IMR-90 (cell line): ENCODE results near the gene RAB40C. TPM values are rescaled to one million over a fixed set of nuclear protein-coding genes. Genes with fewer than 3 reads are reported as not detected.

Source experiments
- ATAC-seq: fragments of 200-7000 bp; cut with Tn5 transposase; 2 replicates; pipeline ENCODE4 v1.9.1; 2020; ENCODE audit warnings: low read depth, mild to moderate bottlenecking, moderate library complexity
- BruUV-seq: library from RNA; stranded (reverse); fragments of 400-500 nt; replicated peaks from 2 replicates; lab custom pipeline; 2021; lab: Mats Ljungman, UMichigan
- CTCF ChIA-PET: fragments of 300-600 bp; formaldehyde crosslinking; extraction: SDS; loops from one replicate; lab custom pipeline; 2021; ENCODE audit warnings: antibody characterized with exemption; lab: Yijun Ruan, JAX
- POLR2A ChIA-PET: fragments of 300-600 bp; sonication (Branson Sonifier 250); formaldehyde crosslinking; loops from one replicate; lab custom pipeline; 2022; ENCODE audit warnings: antibody characterized with exemption; ENCODE audit not compliant: unreplicated experiment; lab: Charles Lee
- DNase-seq: peaks from one replicate; pipeline ENCODE4 v3.0.0; 2013
- H2AFZ ChIP-seq: replicated peaks from 2 replicates; pipeline ENCODE3; 2013; ENCODE audit warnings: low read length, mild to moderate bottlenecking; ENCODE audit not compliant: poor library complexity
- H2AK5ac ChIP-seq: 2 replicates; pipeline ENCODE4 v1.6.1; 2013; ENCODE audit warnings: low read depth, low read length, inconsistent platforms
- H2AK9ac ChIP-seq: replicated peaks from 2 replicates; pipeline ENCODE3; 2013; ENCODE audit warnings: mild to moderate bottlenecking, low read depth, low read length, moderate library complexity; ENCODE audit not compliant: poor library complexity
- H2BK120ac ChIP-seq: 2 replicates; pipeline ENCODE4 v1.6.1; 2013; ENCODE audit warnings: low read depth, low read length, inconsistent platforms
- H2BK15ac ChIP-seq: 3 replicates; pipeline ENCODE4 v1.6.1; 2013; ENCODE audit warnings: low read depth, low read length, inconsistent platforms
- H2BK20ac ChIP-seq: 2 replicates; pipeline ENCODE4 v1.6.1; 2013; ENCODE audit warnings: low read depth, mild to moderate bottlenecking, inconsistent platforms, low read length, moderate library complexity
- H2BK5ac ChIP-seq: 2 replicates; pipeline ENCODE4 v1.6.1; 2013; ENCODE audit warnings: mild to moderate bottlenecking, low read depth, low read length, inconsistent platforms; ENCODE audit not compliant: poor library complexity, severe bottlenecking
- H3K14ac ChIP-seq: replicated peaks from 2 replicates; pipeline ENCODE4 v1.6.1; 2013; ENCODE audit warnings: low read depth, low read length, inconsistent platforms
- H3K18ac ChIP-seq: 2 replicates; pipeline ENCODE4 v1.6.1; 2013; ENCODE audit warnings: low read depth, low read length, control low read depth
- H3K23ac ChIP-seq: 2 replicates; pipeline ENCODE4 v1.6.1; 2013; ENCODE audit warnings: low read depth, low read length, inconsistent platforms
- H3K27ac ChIP-seq: 2 replicates; pipeline ENCODE4 v1.5.1; 2013; ENCODE audit warnings: mild to moderate bottlenecking, control low read depth, low read length; ENCODE audit not compliant: insufficient read depth
- H3K27me3 ChIP-seq: 2 replicates; pipeline ENCODE4 v1.6.1; 2013; ENCODE audit warnings: low read length; ENCODE audit not compliant: control insufficient read depth, insufficient read depth
- H3K36me3 ChIP-seq: 2 replicates; pipeline ENCODE4 v1.6.1; 2013; ENCODE audit warnings: low read length, mixed read lengths; ENCODE audit not compliant: control insufficient read depth, insufficient read depth
- H3K4ac ChIP-seq: 2 replicates; pipeline ENCODE4 v1.6.1; 2013; ENCODE audit warnings: low read depth, low read length, inconsistent platforms
- H3K4me1 ChIP-seq: 2 replicates; pipeline ENCODE4 v1.6.1; 2013; ENCODE audit warnings: low read length, mixed read lengths; ENCODE audit not compliant: control insufficient read depth, insufficient read depth
- H3K4me2 ChIP-seq: 2 replicates; pipeline ENCODE4 v1.6.1; 2013; ENCODE audit warnings: low read depth, mild to moderate bottlenecking, control low read depth, low read length, moderate library complexity
- H3K4me3 ChIP-seq: 2 replicates; pipeline ENCODE4 v1.5.1; 2013; ENCODE audit warnings: low read depth, mild to moderate bottlenecking, control low read depth, low read length, moderate library complexity; ENCODE audit not compliant: insufficient read depth
- H3K56ac ChIP-seq: 2 replicates; pipeline ENCODE4 v1.6.1; 2013; ENCODE audit warnings: low read length, inconsistent platforms; ENCODE audit not compliant: insufficient read depth; ENCODE audit errors: extremely low read depth
- H3K79me1 ChIP-seq, 2 experiments: 2 replicates each; pipeline ENCODE4 v1.6.1; 2013; ENCODE audit warnings: low read length in 2 of 2, inconsistent platforms in 1 of 2, low read depth in 1 of 2
- H3K9ac ChIP-seq: 2 replicates; pipeline ENCODE4 v1.6.1; 2013; ENCODE audit warnings: low read depth, low read length, control low read depth
- H3K9me1 ChIP-seq: 2 replicates; pipeline ENCODE4 v1.6.1; 2013; ENCODE audit warnings: low read length, inconsistent platforms; ENCODE audit not compliant: insufficient read depth
- H3K9me3 ChIP-seq: 2 replicates; pipeline ENCODE4 v1.6.1; 2013; ENCODE audit warnings: low read length; ENCODE audit not compliant: control insufficient read depth, insufficient read depth
- H4K20me1 ChIP-seq: 2 replicates; pipeline ENCODE4 v1.6.1; 2013; ENCODE audit warnings: low read length, inconsistent platforms; ENCODE audit not compliant: insufficient read depth
- H4K5ac ChIP-seq: 2 replicates; pipeline ENCODE4 v1.6.1; 2013; ENCODE audit warnings: mild to moderate bottlenecking, low read depth, low read length, control low read depth
- H4K8ac ChIP-seq, 2 experiments: 2 replicates each; pipeline ENCODE4 v1.6.1; 2013; ENCODE audit warnings: low read depth in 2 of 2, low read length in 2 of 2, control low read depth in 1 of 2, inconsistent platforms in 1 of 2
- H4K91ac ChIP-seq: 2 replicates; pipeline ENCODE4 v1.6.1; 2013; ENCODE audit warnings: low read depth, low read length, inconsistent platforms; ENCODE audit not compliant: insufficient read depth
- CEBPB ChIP-seq: IDR thresholded peaks from 2 replicates; pipeline ENCODE4 v1.6.1; 2012; ENCODE audit warnings: low read depth, low read length, improper control_type of control experiment
- CHD1 ChIP-seq: IDR thresholded peaks from 2 replicates; pipeline ENCODE4 v1.6.1; 2012; ENCODE audit warnings: low read depth, low read length, improper control_type of control experiment
- ELK1 ChIP-seq: fragments of 150-350 bp; IDR thresholded peaks from 2 replicates; pipeline ENCODE4 v1.6.1; 2016; ENCODE audit warnings: low read depth, mild to moderate bottlenecking, low read length, moderate library complexity, borderline replicate concordance
- FOS ChIP-seq: fragments of 150-350 bp; IDR thresholded peaks from 2 replicates; pipeline ENCODE4 v1.6.1; 2016; ENCODE audit warnings: low read depth, low read length
- MAFK ChIP-seq: IDR thresholded peaks from 2 replicates; pipeline ENCODE4 v1.6.1; 2012; ENCODE audit warnings: low read depth, low read length, improper control_type of control experiment
- MAZ ChIP-seq: IDR thresholded peaks from 2 replicates; pipeline ENCODE4 v1.6.1; 2012; ENCODE audit warnings: low read depth, mild to moderate bottlenecking, low read length, improper control_type of control experiment, moderate library complexity, borderline replicate concordance
- NFE2L2 ChIP-seq: fragments of 150-350 bp; IDR thresholded peaks from 2 replicates; pipeline ENCODE4 v1.6.1; 2016; ENCODE audit warnings: low read depth, mild to moderate bottlenecking, low read length
- RAD21 ChIP-seq: IDR thresholded peaks from 2 replicates; pipeline ENCODE4 v1.6.1; 2012; ENCODE audit warnings: low read length, improper control_type of control experiment
- RFX5 ChIP-seq: IDR thresholded peaks from 2 replicates; pipeline ENCODE4 v1.8.0; 2012; ENCODE audit warnings: low read depth, mild to moderate bottlenecking, low read length, moderate library complexity
- WGBS, 2 experiments: methylation state at CpG; one replicate each; pipeline versions ENCODE4 v1.1.5 to v1.1.7; 2013; ENCODE audit warnings: missing lambda C conversion rate in 2 of 2; ENCODE audit not compliant: insufficient read length in 1 of 2; ENCODE audit errors: extremely low coverage in 2 of 2; 5-methylcytosine and 5-hydroxymethylcytosine counted together
- dilution Hi-C: fragments of 300-500 bp; cut with HindIII; formaldehyde crosslinking; loops from one replicate; pipeline ENCODE4 v1.14.3; 2018; ENCODE audit warnings: low sequenced_read_pairs; ENCODE audit not compliant: unreplicated experiment
- in situ Hi-C: fragments of 300-500 bp; cut with MboI; formaldehyde crosslinking; loops from 3 replicates; pipeline ENCODE4 v1.14.3; 2019; ENCODE audit warnings: low sequenced_read_pairs, inconsistent platforms, mixed read lengths
- intact Hi-C: fragments of 100-400 bp; cut with micrococcal nuclease; formaldehyde crosslinking; loops from 2 replicates; pipeline ENCODE4 v1.10.0; 2022
- polyA plus RNA-seq, 3 experiments: library from polyadenylated mRNA; depleted of rRNA; stranded (reverse); fragments of >200 nt; gene quantifications; 2 replicates each; pipeline ENCODE4 v1.2.3, GENCODE V29; 2012; ENCODE audit warnings: low replicate concordance in 1 of 3
- total RNA-seq: library from RNA; depleted of rRNA; stranded (reverse); fragments of >200 nt; gene quantifications from 2 replicates; pipeline ENCODE4 v1.2.3, GENCODE V29; 2012
- TF ChIP-seq, protein P1 (sequence below): fragments of 150-350 bp; IDR thresholded peaks from 2 replicates; pipeline ENCODE4 v1.6.1; 2017; ENCODE audit warnings: mild to moderate bottlenecking, antibody characterized with exemption, low read length, low read depth
- TF ChIP-seq, protein P2 (sequence below): conservative IDR thresholded peaks from 2 replicates; pipeline ENCODE4 v1.5.1; 2012; ENCODE audit warnings: mild to moderate bottlenecking, low read depth, low read length, improper control_type of control experiment

Gene RAB40C
- total and polyA plus RNA-seq, 2 of the 4 experiments (the other 2 are of a cell fraction) = 6.8 to 13.7 TPM

DNA sequence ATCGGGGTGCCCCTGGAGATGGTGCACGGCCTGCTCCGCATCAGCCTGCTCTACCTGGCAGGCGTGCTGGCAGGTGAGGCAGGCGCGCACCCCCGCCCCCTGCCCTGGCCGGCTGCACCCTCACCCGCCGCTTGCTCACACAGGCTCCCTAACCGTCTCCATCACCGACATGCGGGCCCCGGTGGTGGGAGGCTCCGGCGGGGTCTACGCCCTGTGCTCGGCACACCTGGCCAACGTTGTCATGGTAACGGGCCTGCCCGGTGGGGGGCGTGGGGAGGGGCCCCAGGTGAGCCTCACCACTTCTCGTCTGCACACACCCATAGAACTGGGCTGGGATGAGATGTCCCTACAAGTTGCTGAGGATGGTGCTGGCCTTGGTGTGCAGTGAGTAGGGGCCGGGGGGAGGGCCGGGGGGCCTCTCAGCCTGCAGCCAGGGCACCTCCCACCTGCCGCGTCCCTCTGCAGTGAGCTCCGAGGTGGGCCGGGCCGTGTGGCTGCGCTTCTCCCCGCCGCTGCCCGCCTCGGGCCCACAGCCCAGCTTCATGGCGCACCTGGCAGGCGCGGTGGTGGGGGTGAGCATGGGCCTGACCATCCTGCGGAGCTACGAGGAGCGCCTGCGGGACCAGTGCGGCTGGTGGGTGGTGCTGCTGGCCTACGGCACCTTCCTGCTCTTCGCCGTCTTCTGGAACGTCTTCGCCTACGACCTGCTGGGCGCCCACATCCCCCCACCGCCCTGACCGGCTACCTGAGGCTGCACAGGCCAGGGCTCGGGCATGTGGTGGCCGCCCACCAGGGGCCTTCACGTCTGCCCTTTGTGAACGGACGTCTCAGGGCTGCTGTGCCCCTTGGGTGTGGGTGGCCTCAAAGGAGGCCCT lies 87.7 kb downstream of the RAB40C start:
- H3K14ac ChIP-seq = no peak overlapping the region
- no peak for DNase-seq
- CTCF ChIA-PET = no interaction called here
- no peak overlapping the region for H4K5ac ChIP-seq
- peaks cover 9 to 35% of the 10 kb centered on the region in 2 experiments; a peak in 3 of 4 replicates for H3K79me1 ChIP-seq
- POLR2A ChIA-PET = no interaction called here
- no peak overlapping the region for H3K4ac ChIP-seq
- H3K18ac ChIP-seq = no peak overlapping the region
- H2BK15ac ChIP-seq = no peak overlapping the region
- in situ Hi-C loops = no loop called here
- no peaks in the 10 kb centered on the region for H3K9me3 ChIP-seq
- peaks cover 29% of the 10 kb centered on the region for H3K36me3 ChIP-seq
- no peak overlapping the region for H3K4me3 ChIP-seq
- ATAC-seq = no peak
- no peak overlapping the region for H2BK20ac ChIP-seq
- no peak overlapping the region for H3K9ac ChIP-seq
- 72% methylated on average over 20 of the region's 57 CpGs; no CpG with 5 or more reads in 1 of the 2 experiments for WGBS, 2 experiments
- H2BK5ac ChIP-seq = no peak overlapping the region
- dilution Hi-C loops = no loop called here
- no peak overlapping the region for H2AK5ac ChIP-seq
- intact Hi-C loops = no loop called here
- H4K8ac ChIP-seq = no peak overlapping the region
- no peaks in the 10 kb centered on the region for H3K27me3 ChIP-seq
- H2BK120ac ChIP-seq = no peak overlapping the region
- peaks cover 40% of the 10 kb centered on the region for H4K20me1 ChIP-seq
- peaks cover 20% of the 10 kb centered on the region for H3K4me1 ChIP-seq
- no peak overlapping the region for H2AK9ac ChIP-seq
- no peak overlapping the region for H2AFZ ChIP-seq
- H3K56ac ChIP-seq = no peak overlapping the region
- H3K27ac ChIP-seq = no peak overlapping the region
- no peak for TF ChIP-seq MAFK
- no peak for TF ChIP-seq MAZ
- no peak for TF ChIP-seq NFE2L2
- no peak for TF ChIP-seq ELK1
- TF ChIP-seq CHD1 = no peak
- no peak for TF ChIP-seq RFX5
- no peak for TF ChIP-seq CEBPB
- TF ChIP-seq FOS = no peak
- TF ChIP-seq RAD21 = no peak
- TF ChIP-seq, protein P1, sequence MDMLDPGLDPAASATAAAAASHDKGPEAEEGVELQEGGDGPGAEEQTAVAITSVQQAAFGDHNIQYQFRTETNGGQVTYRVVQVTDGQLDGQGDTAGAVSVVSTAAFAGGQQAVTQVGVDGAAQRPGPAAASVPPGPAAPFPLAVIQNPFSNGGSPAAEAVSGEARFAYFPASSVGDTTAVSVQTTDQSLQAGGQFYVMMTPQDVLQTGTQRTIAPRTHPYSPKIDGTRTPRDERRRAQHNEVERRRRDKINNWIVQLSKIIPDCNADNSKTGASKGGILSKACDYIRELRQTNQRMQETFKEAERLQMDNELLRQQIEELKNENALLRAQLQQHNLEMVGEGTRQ = no peak
- TF ChIP-seq, protein P2, sequence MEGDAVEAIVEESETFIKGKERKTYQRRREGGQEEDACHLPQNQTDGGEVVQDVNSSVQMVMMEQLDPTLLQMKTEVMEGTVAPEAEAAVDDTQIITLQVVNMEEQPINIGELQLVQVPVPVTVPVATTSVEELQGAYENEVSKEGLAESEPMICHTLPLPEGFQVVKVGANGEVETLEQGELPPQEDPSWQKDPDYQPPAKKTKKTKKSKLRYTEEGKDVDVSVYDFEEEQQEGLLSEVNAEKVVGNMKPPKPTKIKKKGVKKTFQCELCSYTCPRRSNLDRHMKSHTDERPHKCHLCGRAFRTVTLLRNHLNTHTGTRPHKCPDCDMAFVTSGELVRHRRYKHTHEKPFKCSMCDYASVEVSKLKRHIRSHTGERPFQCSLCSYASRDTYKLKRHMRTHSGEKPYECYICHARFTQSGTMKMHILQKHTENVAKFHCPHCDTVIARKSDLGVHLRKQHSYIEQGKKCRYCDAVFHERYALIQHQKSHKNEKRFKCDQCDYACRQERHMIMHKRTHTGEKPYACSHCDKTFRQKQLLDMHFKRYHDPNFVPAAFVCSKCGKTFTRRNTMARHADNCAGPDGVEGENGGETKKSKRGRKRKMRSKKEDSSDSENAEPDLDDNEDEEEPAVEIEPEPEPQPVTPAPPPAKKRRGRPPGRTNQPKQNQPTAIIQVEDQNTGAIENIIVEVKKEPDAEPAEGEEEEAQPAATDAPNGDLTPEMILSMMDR = no peak
- H3K9me1 ChIP-seq = peaks cover 15% of the 10 kb centered on the region
- H3K4me2 ChIP-seq = no peak overlapping the region
- no peak overlapping the region for H3K23ac ChIP-seq
- no TSS peak for BruUV-seq
- H4K91ac ChIP-seq = no peak overlapping the region
